Thyroid gland (tissue), 4 donors: ENCODE measurements around the gene JAM2. TPM values are rescaled to one million over a fixed set of nuclear protein-coding genes. Genes with fewer than 3 reads are reported as not detected.

Experiments
- DNase-seq, 2 donors: peaks; one replicate each; pipeline ENCODE4 v3.0.0-alpha.2; 2019
- H3K27ac ChIP-seq, 3 donors: fragments of 200-600 bp; sonication (generic); 1 replicate in 2 of 3; 2 replicates in 1 of 3; pipeline ENCODE4 v1.5.1; 2016 to 2019; ENCODE audit warnings: mild to moderate bottlenecking in 1 of 3, moderate library complexity in 1 of 3
- H3K27me3 ChIP-seq: fragments of 200-600 bp; sonication (generic); one replicate; pipeline ENCODE4 v1.5.1; 2019
- H3K36me3 ChIP-seq, 2 donors: fragments of 200-600 bp; sonication (generic); one replicate each; pipeline ENCODE4 v1.5.1; 2016 to 2019
- H3K4me1 ChIP-seq, 2 donors: fragments of 200-600 bp; sonication (generic); one replicate each; pipeline ENCODE4 v1.5.1; 2017 to 2019
- H3K4me3 ChIP-seq, 3 donors: fragments of 200-600 bp; sonication (generic); replicated peaks in 1 of 3; 1 replicate in 2 of 3; 2 replicates in 1 of 3; pipeline ENCODE4 v1.5.1; 2016; ENCODE audit warnings: mild to moderate bottlenecking in 1 of 3
- H3K9me3 ChIP-seq: fragments of 200-600 bp; sonication (generic); one replicate; pipeline ENCODE4 v1.5.1; 2017
- CTCF ChIP-seq, 6 experiments: fragments of 200-600 bp in 3 of 6; fragments of 450-650 bp in 3 of 6; sonication (generic) in 3 of 6; IDR thresholded peaks; one replicate each; pipeline ENCODE4 v1.5.1; 2016 to 2019; ENCODE audit warnings: antibody characterized with exemption in 6 of 6, mild to moderate bottlenecking in 2 of 6, inconsistent platforms in 1 of 6, moderate library complexity in 1 of 6
- POLR2A ChIP-seq, 2 donors: fragments of 450-650 bp; IDR thresholded peaks; one replicate each; pipeline ENCODE4 v1.6.1; 2017; ENCODE audit warnings: antibody characterized with exemption in 2 of 2, mild to moderate bottlenecking in 2 of 2, moderate library complexity in 1 of 2
- WGBS, 2 donors: methylation state at CpG; one replicate each; pipeline ENCODE4 v1.1.5; 2017; 5-methylcytosine and 5-hydroxymethylcytosine counted together
- intact Hi-C: fragments of 100-400 bp; cut with DNase I; formaldehyde crosslinking; loops from one replicate; pipeline ENCODE4 v1.15.1; 2023
- total RNA-seq, 4 donors: library from RNA; depleted of rRNA; stranded (reverse); fragments of >200 nt; gene quantifications; one replicate each; pipeline ENCODE4 v1.2.3, GENCODE V29; 2016

JAM2 gene
- total RNA-seq, 4 donors from 2014 or later = 4.5 to 10.5 (median 7.3) TPM

- Histone ChIP-seq H3K4me1 (no peaks in the 10 kb centered on the region), H3K4me3 (no peak overlapping the region), H3K9me3 (no peaks in the 10 kb centered on the region), H3K27me3 (no peaks in the 10 kb centered on the region), H3K27ac (no peak overlapping the region), H3K36me3 (no peaks in the 10 kb centered on the region)
- intact Hi-C loops = no loop called here
- 48 to 59% methylated on average over 2 of the region's 2 CpGs for WGBS, 2 donors
- TF ChIP-seq CTCF (IDR thresholded peaks at IDR 0.05) = no peak
- TF ChIP-seq POLR2A (IDR thresholded peaks at IDR 0.05) = no peak
- peak; percentile 2 to 12 for DNase-seq
Observed at GRCh38 chr21:25626757-25627156, 12.3 kb upstream of the JAM2 start.

- intact Hi-C loops = no loop called here
- TF ChIP-seq POLR2A (IDR thresholded peaks at IDR 0.05) (no peak), CTCF (IDR thresholded peaks at IDR 0.05) (no peak)
- Histone ChIP-seq H3K27me3 (no peaks in the 10 kb centered on the region), H3K27ac (no peak overlapping the region), H3K36me3 (no peaks in the 10 kb centered on the region), H3K4me3 (no peak overlapping the region), H3K4me1 (no peaks in the 10 kb centered on the region), H3K9me3 (no peaks in the 10 kb centered on the region)
- DNase-seq = no peak
- WGBS, 2 donors = 95 to 97% methylated on average over 2 of the region's 2 CpGs
Observed at GRCh38 chr21:25632296-25632695, 6.8 kb upstream of the JAM2 start.

- 72 to 82% methylated on average over 8 of the region's 8 CpGs for WGBS, 2 donors
- TF ChIP-seq POLR2A (IDR thresholded peaks at IDR 0.05) (no peak), CTCF (IDR thresholded peaks at IDR 0.05) (no peak)
- DNase-seq = no peak
- H3K27me3 ChIP-seq = no peaks in the 10 kb centered on the region
- peaks cover 0 to 8% of the 10 kb centered on the region in 2 donors for H3K4me1 ChIP-seq
- intact Hi-C loops = no loop called here
- no peaks in the 10 kb centered on the region for H3K36me3 ChIP-seq
- no peak overlapping the region for H3K4me3 ChIP-seq
- H3K27ac ChIP-seq = no peak overlapping the region
- no peaks in the 10 kb centered on the region for H3K9me3 ChIP-seq
Observed at GRCh38 chr21:25635310-25635709, 3.7 kb upstream of the JAM2 start.

GRCh38 chr21:25636727-25637126 is 2.3 kb upstream of the JAM2 start:
- WGBS, 2 donors = 89 to 93% methylated on average over 2 of the region's 2 CpGs
- no peaks in the 10 kb centered on the region for H3K27me3 ChIP-seq
- no peak overlapping the region for H3K4me3 ChIP-seq
- no peaks in the 10 kb centered on the region for H3K9me3 ChIP-seq
- H3K36me3 ChIP-seq = no peaks in the 10 kb centered on the region
- peaks cover 0 to 9% of the 10 kb centered on the region in 2 donors for H3K4me1 ChIP-seq
- intact Hi-C loops = no loop called here
- no peak for DNase-seq
- H3K27ac ChIP-seq = no peak overlapping the region
- TF ChIP-seq CTCF (IDR thresholded peaks at IDR 0.05) (no peak), POLR2A (IDR thresholded peaks at IDR 0.05) (no peak)

- Histone ChIP-seq H3K4me1 (peaks cover 0 to 9% of the 10 kb centered on the region in 2 donors), H3K27me3 (no peaks in the 10 kb centered on the region), H3K27ac (no peak overlapping the region), H3K9me3 (no peaks in the 10 kb centered on the region), H3K4me3 (no peak overlapping the region), H3K36me3 (no peaks in the 10 kb centered on the region)
- peak in 1 of 2 donors; percentile 5 for DNase-seq
- TF ChIP-seq POLR2A (IDR thresholded peaks at IDR 0.05) = no peak
- no peak for TF ChIP-seq CTCF (IDR thresholded peaks at IDR 0.05)
- 39 to 40% methylated on average over 5 of the region's 5 CpGs for WGBS, 2 donors
- intact Hi-C loops = no loop called here
Observed at GRCh38 chr21:25637851-25638659, 1.0 kb upstream of the JAM2 start.
